ENCODE measurements around the gene MPZL1.

DNA sequence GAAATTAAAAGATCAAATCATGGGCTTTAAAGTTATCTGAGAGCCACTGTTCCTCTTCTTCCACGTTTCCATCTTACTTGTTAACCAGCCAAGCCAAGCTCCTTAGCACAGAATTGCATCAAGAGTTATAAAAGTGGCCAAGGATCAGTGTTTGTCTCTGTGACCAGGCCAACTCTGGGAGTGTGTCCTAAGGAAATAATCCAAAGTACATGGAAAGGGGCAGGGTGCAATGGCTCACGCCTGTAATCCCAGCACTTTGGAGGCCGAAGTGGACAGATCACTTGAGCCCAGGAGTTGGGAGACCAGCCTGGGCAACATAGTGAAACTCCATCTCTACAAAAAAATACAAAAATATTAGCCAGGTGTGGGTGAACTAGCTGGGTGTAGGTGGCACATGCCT is 10.0 kb upstream of the MPZL1 start:
- TF ChIP-seq, protein P1, sequence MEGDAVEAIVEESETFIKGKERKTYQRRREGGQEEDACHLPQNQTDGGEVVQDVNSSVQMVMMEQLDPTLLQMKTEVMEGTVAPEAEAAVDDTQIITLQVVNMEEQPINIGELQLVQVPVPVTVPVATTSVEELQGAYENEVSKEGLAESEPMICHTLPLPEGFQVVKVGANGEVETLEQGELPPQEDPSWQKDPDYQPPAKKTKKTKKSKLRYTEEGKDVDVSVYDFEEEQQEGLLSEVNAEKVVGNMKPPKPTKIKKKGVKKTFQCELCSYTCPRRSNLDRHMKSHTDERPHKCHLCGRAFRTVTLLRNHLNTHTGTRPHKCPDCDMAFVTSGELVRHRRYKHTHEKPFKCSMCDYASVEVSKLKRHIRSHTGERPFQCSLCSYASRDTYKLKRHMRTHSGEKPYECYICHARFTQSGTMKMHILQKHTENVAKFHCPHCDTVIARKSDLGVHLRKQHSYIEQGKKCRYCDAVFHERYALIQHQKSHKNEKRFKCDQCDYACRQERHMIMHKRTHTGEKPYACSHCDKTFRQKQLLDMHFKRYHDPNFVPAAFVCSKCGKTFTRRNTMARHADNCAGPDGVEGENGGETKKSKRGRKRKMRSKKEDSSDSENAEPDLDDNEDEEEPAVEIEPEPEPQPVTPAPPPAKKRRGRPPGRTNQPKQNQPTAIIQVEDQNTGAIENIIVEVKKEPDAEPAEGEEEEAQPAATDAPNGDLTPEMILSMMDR (IDR thresholded peaks at IDR 0.05), result no peak
- no peak for TF ChIP-seq POLR2A (IDR thresholded peaks at IDR 0.05)
